ENCODE measurements around the gene SPRR3. TPM values are rescaled to one million over a fixed set of nuclear protein-coding genes. Genes with fewer than 3 reads are reported as not detected.

SPRR3 gene
- total RNA-seq, 4 donors from 2014 or later: not detected

- H3K4me3 ChIP-seq (ENCODE audit: low read depth, poor library complexity, severe bottlenecking): no peak overlapping the region
- DNase-seq (ENCODE audit: low spot score in 2 of 2): no peak
- 63 to 68% methylated on average over 1 of the region's 1 CpG for WGBS, 2 donors
- TF ChIP-seq CTCF (IDR thresholded peaks at IDR 0.05): no peak
- TF ChIP-seq POLR2A (IDR thresholded peaks at IDR 0.05): no peak
- intact Hi-C loops (cut with DNase I; ENCODE audit: low total_unique reads): no loop called here
Observed at GRCh38 chr1:152976688-152977087, 24.9 kb upstream of the SPRR3 start.

GRCh38 chr1:152977614-152978013, 23.9 kb upstream of the SPRR3 start:
- TF ChIP-seq POLR2A (IDR thresholded peaks at IDR 0.05) (no peak), CTCF (IDR thresholded peaks at IDR 0.05) (no peak)
- DNase-seq (ENCODE audit: low spot score in 2 of 2): peak in 1 of 2 donors; percentile 50
- intact Hi-C loops (cut with DNase I; ENCODE audit: low total_unique reads): no loop called here
- no peak overlapping the region for H3K4me3 ChIP-seq (ENCODE audit: low read depth, poor library complexity, severe bottlenecking)

DNA sequence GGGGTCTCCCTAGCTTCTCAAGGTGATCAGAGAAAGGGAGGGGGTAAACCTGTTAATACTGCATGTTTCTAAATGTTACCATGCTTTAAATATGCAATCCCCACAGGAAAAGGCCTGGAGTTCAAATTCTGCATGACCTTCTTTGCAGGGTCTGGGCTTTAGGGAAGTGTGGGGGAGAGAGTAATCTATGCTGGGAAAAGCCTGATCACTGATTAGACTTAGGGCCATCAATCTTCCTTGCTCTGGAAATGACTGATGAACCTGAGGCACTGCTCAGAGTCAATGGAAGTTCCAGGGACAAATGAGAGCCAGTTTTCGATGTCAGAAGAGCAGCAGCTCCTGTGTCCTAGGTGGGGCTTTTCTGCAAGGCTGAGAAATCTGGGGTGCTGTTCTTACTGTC, 20.9 kb upstream of the SPRR3 start:
- H3K4me3 ChIP-seq (ENCODE audit: low read depth, poor library complexity, severe bottlenecking): no peak overlapping the region
- TF ChIP-seq CTCF (IDR thresholded peaks at IDR 0.05): no peak
- TF ChIP-seq POLR2A (IDR thresholded peaks at IDR 0.05): no peak
- DNase-seq (ENCODE audit: low spot score in 2 of 2): no peak
- intact Hi-C loops (cut with DNase I; ENCODE audit: low total_unique reads): no loop called here
- WGBS, 2 donors: 50 to 53% methylated on average over 1 of the region's 1 CpG

DNA sequence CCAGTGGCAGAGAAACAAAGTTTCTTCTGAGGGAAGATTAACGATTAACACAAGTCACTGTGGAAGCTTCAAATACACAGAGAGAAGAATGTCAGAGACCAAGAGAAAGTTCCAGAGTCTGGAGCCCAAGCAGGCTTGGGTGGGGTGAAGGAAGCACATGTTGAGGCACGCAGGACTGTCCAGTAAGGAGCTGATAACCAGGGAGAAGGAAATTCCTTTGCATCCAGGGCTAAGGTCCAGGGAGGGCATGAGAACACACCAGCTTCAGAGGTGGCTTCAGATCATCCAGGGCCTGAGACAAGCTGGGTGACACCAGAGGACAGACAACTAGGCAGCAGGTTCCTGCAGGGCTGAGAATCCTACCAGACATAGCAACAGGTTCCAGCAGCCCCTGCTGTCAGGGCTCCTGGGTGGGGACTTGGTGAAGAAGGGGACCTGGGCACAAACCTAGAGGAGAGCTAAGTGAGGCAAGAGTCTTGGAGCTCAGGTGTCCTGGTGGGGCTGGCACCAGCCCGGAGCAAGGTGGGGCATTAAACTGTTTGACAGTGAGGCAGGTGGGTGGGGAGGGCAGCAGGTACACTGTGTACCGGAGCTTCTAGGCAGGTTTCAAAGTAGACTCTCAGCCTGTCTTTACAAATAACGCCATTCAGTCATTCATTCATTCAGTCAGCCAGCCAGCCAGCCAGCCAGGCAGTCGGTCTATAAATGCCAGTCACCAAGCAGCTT, 20.2 kb upstream of the SPRR3 start:
- H3K4me3 ChIP-seq (ENCODE audit: low read depth, poor library complexity, severe bottlenecking): no peak overlapping the region
- intact Hi-C loops (cut with DNase I; ENCODE audit: low total_unique reads): no loop called here
- TF ChIP-seq CTCF (IDR thresholded peaks at IDR 0.05): no peak
- TF ChIP-seq POLR2A (IDR thresholded peaks at IDR 0.05): no peak
- no peak for DNase-seq (ENCODE audit: low spot score in 2 of 2)
- 64 to 84% methylated on average over 6 of the region's 6 CpGs for WGBS, 2 donors

- intact Hi-C loops (cut with DNase I; ENCODE audit: low total_unique reads): no loop called here
- TF ChIP-seq CTCF (IDR thresholded peaks at IDR 0.05) (no peak), POLR2A (IDR thresholded peaks at IDR 0.05) (no peak)
- no peak overlapping the region for H3K4me3 ChIP-seq (ENCODE audit: low read depth, poor library complexity, severe bottlenecking)
- 79 to 87% methylated on average over 4 of the region's 4 CpGs for WGBS, 2 donors
- DNase-seq (ENCODE audit: low spot score in 2 of 2): no peak
Observed at GRCh38 chr1:152982076-152982475, 19.5 kb upstream of the SPRR3 start.

DNA sequence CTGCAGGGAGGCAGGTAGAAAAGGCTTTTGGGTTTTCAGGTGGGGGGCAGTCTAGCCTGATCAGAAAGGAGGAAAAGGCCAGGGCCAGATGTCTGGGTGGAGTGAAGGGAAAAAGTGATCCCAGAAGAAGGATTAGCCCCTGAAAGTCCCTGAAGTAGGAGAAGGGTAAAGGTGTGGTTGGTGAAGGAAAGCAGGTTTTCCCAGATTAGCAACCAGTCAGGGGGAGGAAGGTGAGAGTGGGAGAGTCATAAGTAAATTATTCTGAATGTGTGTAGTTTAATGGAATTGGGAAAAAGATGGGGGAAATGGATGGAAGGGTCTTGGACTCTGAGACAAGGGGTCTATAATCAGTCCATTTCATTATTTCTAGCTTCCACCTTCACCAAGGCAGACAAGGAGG, 18.3 kb upstream of the SPRR3 start:
- no peak for DNase-seq (ENCODE audit: low spot score in 2 of 2)
- intact Hi-C loops (cut with DNase I; ENCODE audit: low total_unique reads): no loop called here
- TF ChIP-seq POLR2A (IDR thresholded peaks at IDR 0.05) (no peak), CTCF (IDR thresholded peaks at IDR 0.05) (no peak)
- no peak overlapping the region for H3K4me3 ChIP-seq (ENCODE audit: low read depth, poor library complexity, severe bottlenecking)

Data from lower leg skin (tissue), 4 donors.